ENCODE measurements around the gene PRKCI. TPM values are rescaled to one million over a fixed set of nuclear protein-coding genes. Genes with fewer than 3 reads are reported as not detected.

PRKCI gene
- total and polyA plus RNA-seq, 2 of the 4 experiments (the other 2 are of a cell fraction), result 28.7 to 53.4 TPM

- H2BK20ac ChIP-seq (ENCODE audit: low read depth, low read length), result no peak overlapping the region
- peaks cover 29% of the 10 kb centered on the region for H3K36me3 ChIP-seq (ENCODE audit: control insufficient read depth, insufficient read depth, low read length)
- H2BK5ac ChIP-seq (ENCODE audit: low read depth, low read length, poor library complexity, severe bottlenecking), result no peak overlapping the region
- H3K27ac ChIP-seq (ENCODE audit: insufficient read depth, low read length), result peak overlapping the region; percentile 60; the same call in 1 of the 2 replicates
- ATAC-seq (ENCODE audit: low read depth) (peak; percentile 14; the same call in 1 of the 2 replicates), DNase-seq (no peak)
- H4K5ac ChIP-seq (ENCODE audit: low read depth, low read length), result no peak overlapping the region
- no peaks in the 10 kb centered on the region for H3K9me1 ChIP-seq (ENCODE audit: insufficient read depth, low read length)
- ChIA-PET POLR2A (ENCODE audit: unreplicated experiment) (no interaction called here), CTCF (no interaction called here)
- H4K8ac ChIP-seq (ENCODE audit: low read depth in 2 of 2, low read length in 2 of 2), result no peak overlapping the region
- H3K4me1 ChIP-seq (ENCODE audit: control insufficient read depth, insufficient read depth, low read length), result no peaks in the 10 kb centered on the region
- H3K23ac ChIP-seq (ENCODE audit: low read depth, low read length), result no peak overlapping the region
- H3K14ac ChIP-seq (replicated peaks; ENCODE audit: low read depth, low read length), result no peak overlapping the region
- no peak overlapping the region for H3K4me2 ChIP-seq (ENCODE audit: low read depth, low read length)
- no peak for TF ChIP-seq RCOR1 (IDR thresholded peaks at IDR 0.05; ENCODE audit: insufficient replicate concordance, low read length)
- no peaks in the 10 kb centered on the region for H3K27me3 ChIP-seq (ENCODE audit: control insufficient read depth, insufficient read depth, low read length)
- peaks cover 2% of the 10 kb centered on the region; the same call in 1 of the 2 replicates for H4K20me1 ChIP-seq (ENCODE audit: insufficient read depth, low read length)
- H3K4me3 ChIP-seq (ENCODE audit: insufficient read depth, low read depth, low read length), result no peak overlapping the region
- H2BK120ac ChIP-seq (ENCODE audit: low read depth, low read length), result no peak overlapping the region
- no TSS peak for BruUV-seq (replicated peaks)
- no peak overlapping the region for H3K18ac ChIP-seq (ENCODE audit: low read depth, low read length)
- in situ Hi-C loops (cut with MboI; ENCODE audit: low sequenced_read_pairs), result no loop called here
- H3K56ac ChIP-seq (ENCODE audit: extremely low read depth, insufficient read depth, low read length), result no peak overlapping the region
- H4K91ac ChIP-seq (ENCODE audit: insufficient read depth, low read depth, low read length), result no peak overlapping the region
- no peak overlapping the region for H2AK5ac ChIP-seq (ENCODE audit: low read depth, low read length)
- H2AFZ ChIP-seq (replicated peaks; ENCODE audit: low read length, poor library complexity), result no peak overlapping the region
- peaks cover 32 to 68% of the 10 kb centered on the region in 2 experiments for H3K79me1 ChIP-seq (ENCODE audit: low read depth in 1 of 2, low read length in 2 of 2)
- no peaks in the 10 kb centered on the region for H3K9me3 ChIP-seq (ENCODE audit: control insufficient read depth, insufficient read depth, low read length)
- intact Hi-C loops (cut with micrococcal nuclease), result no loop called here
- dilution Hi-C loops (cut with HindIII; ENCODE audit: low sequenced_read_pairs, unreplicated experiment), result no loop called here
- H3K9ac ChIP-seq (ENCODE audit: low read depth, low read length), result no peak overlapping the region
- H3K4ac ChIP-seq (ENCODE audit: low read depth, low read length), result no peak overlapping the region
- no peak overlapping the region for H2BK15ac ChIP-seq (ENCODE audit: low read depth, low read length)
- no peak overlapping the region for H2AK9ac ChIP-seq (replicated peaks; ENCODE audit: low read depth, low read length, poor library complexity)
Measured at GRCh38 chr3:170240671-170241070, 18.4 kb downstream of the PRKCI start.
